Ishikawa (cell line): Measurements from ENCODE around the gene PRKCH.
A peak's percentile ranks its signal among the peaks of the same experiment; 100 is the strongest.

ENCODE experiments used
- CEBPB ChIP-seq: IDR thresholded peaks from 2 replicates; pipeline ENCODE4 v1.6.1; 2012
- CREB1 ChIP-seq: IDR thresholded peaks from 2 replicates; pipeline ENCODE4 v1.6.1; 2012; ENCODE audit warnings: low read depth
- EGR1 ChIP-seq: IDR thresholded peaks from 2 replicates; pipeline ENCODE4 v1.6.1; 2012
- EP300 ChIP-seq: IDR thresholded peaks from 2 replicates; pipeline ENCODE4 v1.6.1; 2012; ENCODE audit warnings: borderline replicate concordance
- FOXM1 ChIP-seq: IDR thresholded peaks from 2 replicates; pipeline ENCODE4 v1.6.1; 2012; ENCODE audit warnings: low read depth, borderline replicate concordance
- NFIC ChIP-seq: IDR thresholded peaks from 2 replicates; pipeline ENCODE4 v1.6.1; 2012
- RAD21 ChIP-seq: IDR thresholded peaks from 2 replicates; pipeline ENCODE4 v1.6.1; 2012; ENCODE audit warnings: low read depth
- TAF1 ChIP-seq: IDR thresholded peaks from 2 replicates; pipeline ENCODE4 v1.6.1; 2012; ENCODE audit warnings: low read depth, mild to moderate bottlenecking
- TCF12 ChIP-seq: IDR thresholded peaks from 2 replicates; pipeline ENCODE4 v1.6.1; 2012; ENCODE audit warnings: low read depth
- TEAD4 ChIP-seq: IDR thresholded peaks from 2 replicates; pipeline ENCODE4 v1.6.1; 2012
- YY1 ChIP-seq: IDR thresholded peaks from 2 replicates; pipeline ENCODE4 v1.6.1; 2012; ENCODE audit warnings: low read depth
- ZBTB7A ChIP-seq: IDR thresholded peaks from 2 replicates; pipeline ENCODE4 v1.6.1; 2012; ENCODE audit warnings: low read depth
- TF ChIP-seq, protein P1 (sequence below): IDR thresholded peaks from 2 replicates; pipeline ENCODE4 v1.6.1; 2012
- TF ChIP-seq, protein P2 (sequence below): IDR thresholded peaks from 2 replicates; pipeline ENCODE4 v1.6.1; 2012
- TF ChIP-seq, protein P3 (sequence below): IDR thresholded peaks from 2 replicates; pipeline ENCODE4 v1.6.1; 2012; ENCODE audit warnings: low read depth, mild to moderate bottlenecking

Gene PRKCH

DNA sequence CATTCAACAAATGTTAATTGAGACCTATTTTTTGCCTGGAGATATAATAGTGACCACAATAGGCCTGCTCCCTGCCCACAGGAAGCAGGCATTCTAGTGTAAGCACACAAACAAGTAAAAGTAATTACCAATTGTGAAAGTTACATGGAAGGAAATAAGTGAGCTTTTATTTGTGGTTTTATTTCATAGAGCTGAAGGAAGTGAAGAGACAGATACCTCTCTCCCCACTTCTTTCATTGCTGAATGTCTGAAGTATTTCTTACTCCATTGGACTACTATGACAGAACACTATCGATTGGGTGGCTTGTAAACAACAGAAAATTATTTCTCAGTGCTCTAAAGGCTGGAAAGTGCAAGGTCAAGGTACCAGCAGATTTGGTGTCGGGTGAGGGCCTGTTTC is 183.5 kb downstream of the PRKCH start:
- no peak for TF ChIP-seq FOXM1
- TF ChIP-seq, protein P1, sequence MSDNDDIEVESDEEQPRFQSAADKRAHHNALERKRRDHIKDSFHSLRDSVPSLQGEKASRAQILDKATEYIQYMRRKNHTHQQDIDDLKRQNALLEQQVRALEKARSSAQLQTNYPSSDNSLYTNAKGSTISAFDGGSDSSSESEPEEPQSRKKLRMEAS = no peak
- TF ChIP-seq, protein P2, sequence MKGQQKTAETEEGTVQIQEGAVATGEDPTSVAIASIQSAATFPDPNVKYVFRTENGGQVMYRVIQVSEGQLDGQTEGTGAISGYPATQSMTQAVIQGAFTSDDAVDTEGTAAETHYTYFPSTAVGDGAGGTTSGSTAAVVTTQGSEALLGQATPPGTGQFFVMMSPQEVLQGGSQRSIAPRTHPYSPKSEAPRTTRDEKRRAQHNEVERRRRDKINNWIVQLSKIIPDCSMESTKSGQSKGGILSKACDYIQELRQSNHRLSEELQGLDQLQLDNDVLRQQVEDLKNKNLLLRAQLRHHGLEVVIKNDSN = no peak
- TF ChIP-seq RAD21 = no peak
- TF ChIP-seq, protein P3, sequence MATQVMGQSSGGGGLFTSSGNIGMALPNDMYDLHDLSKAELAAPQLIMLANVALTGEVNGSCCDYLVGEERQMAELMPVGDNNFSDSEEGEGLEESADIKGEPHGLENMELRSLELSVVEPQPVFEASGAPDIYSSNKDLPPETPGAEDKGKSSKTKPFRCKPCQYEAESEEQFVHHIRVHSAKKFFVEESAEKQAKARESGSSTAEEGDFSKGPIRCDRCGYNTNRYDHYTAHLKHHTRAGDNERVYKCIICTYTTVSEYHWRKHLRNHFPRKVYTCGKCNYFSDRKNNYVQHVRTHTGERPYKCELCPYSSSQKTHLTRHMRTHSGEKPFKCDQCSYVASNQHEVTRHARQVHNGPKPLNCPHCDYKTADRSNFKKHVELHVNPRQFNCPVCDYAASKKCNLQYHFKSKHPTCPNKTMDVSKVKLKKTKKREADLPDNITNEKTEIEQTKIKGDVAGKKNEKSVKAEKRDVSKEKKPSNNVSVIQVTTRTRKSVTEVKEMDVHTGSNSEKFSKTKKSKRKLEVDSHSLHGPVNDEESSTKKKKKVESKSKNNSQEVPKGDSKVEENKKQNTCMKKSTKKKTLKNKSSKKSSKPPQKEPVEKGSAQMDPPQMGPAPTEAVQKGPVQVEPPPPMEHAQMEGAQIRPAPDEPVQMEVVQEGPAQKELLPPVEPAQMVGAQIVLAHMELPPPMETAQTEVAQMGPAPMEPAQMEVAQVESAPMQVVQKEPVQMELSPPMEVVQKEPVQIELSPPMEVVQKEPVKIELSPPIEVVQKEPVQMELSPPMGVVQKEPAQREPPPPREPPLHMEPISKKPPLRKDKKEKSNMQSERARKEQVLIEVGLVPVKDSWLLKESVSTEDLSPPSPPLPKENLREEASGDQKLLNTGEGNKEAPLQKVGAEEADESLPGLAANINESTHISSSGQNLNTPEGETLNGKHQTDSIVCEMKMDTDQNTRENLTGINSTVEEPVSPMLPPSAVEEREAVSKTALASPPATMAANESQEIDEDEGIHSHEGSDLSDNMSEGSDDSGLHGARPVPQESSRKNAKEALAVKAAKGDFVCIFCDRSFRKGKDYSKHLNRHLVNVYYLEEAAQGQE = no peak
- no peak for TF ChIP-seq TAF1
- no peak for TF ChIP-seq ZBTB7A
- no peak for TF ChIP-seq CREB1
- TF ChIP-seq EP300 = no peak
- no peak for TF ChIP-seq YY1
- no peak for TF ChIP-seq NFIC
- TF ChIP-seq EGR1 = no peak
- TF ChIP-seq TCF12 = no peak
- TF ChIP-seq TEAD4 = no peak
- no peak for TF ChIP-seq CEBPB

DNA sequence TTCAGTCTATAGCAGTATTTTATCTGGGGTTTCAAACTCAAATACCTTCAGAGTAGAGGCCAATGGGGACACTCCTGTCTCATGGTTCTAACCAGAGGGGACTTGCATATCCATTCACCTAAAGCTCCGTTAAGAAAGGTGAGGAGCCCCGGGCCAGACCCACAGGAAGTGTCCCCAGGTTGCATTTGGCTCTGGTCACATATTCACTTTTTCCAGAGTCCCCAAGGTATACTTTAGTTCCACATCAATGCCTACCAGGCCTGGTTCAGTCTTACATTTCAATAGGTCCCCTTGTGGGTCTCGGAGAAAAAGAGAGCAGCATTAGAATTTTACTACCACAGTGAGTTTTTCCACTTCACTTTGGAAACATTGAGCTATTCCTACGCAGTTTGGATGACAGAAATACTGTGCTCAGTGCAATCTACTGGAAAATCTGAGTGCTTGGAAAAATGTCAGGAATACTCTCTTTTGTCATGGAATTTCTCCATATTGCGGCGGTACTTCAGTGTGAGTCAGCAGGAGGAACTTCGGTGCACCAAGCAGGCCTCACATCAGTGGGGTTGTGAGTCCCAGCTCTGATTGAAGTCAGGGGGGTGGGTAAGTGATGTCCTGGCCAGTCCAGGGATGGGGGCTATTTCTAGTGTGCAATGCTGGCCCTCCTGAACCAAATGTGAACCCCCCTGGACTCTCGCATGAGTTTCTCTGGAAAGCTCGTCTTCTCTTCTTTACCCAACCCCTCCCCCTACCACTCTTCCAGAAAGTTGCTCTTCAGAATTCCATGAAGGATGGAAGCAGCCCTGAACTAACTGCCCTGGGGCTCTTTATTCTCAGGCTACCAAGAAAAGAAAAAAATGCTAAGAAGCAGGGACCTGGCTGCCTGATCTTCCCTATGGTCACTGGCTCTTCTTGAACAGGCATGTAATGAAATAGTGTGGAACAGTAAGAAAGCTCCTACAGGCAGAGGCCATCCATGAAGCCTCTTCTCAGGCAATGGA is 184.7 kb downstream of the PRKCH start:
- TF ChIP-seq CEBPB (no peak), EP300 (peak; percentile 63), TEAD4 (no peak; the same call in 1 of the 2 replicates), YY1 (no peak), EGR1 (no peak)
- TF ChIP-seq, protein P1 = no peak

DNA sequence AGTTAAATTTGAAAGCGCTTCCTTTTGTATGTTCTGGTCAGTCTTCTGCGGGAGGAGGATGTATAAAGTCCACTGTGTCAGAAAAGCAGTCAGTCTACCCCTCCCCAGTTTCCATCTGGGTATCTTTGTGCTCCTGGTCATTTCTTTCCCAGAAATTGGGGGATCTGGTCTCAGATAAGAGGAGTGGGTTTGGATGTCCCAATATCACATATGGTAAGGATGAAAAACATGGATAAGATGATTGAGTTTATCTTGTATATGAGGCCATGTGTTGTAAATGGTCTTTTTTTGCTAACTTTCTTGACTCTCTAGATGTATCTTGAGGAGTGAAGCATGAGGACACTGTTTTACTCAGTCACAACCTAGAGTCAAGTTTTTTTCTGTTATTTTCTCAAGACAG is 187.1 kb downstream of the PRKCH start:
- TF ChIP-seq FOXM1 (no peak), EGR1 (no peak), NFIC (no peak), TCF12 (no peak), RAD21 (no peak), EP300 (no peak)
- TF ChIP-seq, protein P2 = no peak

DNA sequence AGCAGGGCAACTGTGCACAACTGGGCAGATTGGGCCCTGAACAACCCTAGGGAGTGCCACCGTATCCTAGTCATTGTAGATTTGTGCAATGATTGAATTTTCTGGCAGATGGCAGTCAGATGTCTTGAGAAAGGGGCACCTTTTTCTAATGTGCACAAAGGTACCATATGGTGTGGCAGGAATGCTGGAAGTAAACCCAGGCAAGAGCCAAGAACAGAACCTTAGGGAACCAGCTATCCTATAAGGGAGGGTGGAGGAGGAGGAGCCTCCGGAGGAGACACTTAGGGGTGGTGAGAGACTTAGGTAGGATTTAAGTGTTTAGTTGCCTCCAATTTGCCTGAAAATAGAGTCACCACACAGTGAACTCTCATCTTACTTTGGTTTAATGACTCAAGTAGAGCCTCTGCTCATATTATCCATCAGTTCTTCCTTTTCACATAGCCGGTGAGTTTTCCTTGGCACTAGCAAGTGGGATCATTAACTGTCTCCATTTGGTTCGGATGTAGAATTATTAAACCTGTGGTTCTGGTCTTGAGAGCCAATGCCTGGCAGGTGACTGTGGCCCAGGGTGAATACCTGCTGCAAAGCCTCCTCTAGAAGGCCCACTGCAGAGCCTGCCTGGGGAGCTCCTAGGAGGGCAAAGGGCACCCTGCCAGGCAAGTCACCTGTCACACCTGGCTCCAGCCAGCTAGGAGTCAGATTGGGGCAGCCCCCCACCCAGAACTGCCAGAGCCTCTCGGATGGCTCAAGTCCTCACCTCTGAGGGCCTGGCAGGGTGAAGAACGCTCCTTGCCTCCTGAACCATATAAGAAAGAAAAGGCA is 189.6 kb downstream of the PRKCH start:
- TF ChIP-seq TAF1 (no peak), TCF12 (no peak), EGR1 (no peak), NFIC (no peak), TEAD4 (no peak), FOXM1 (no peak), CREB1 (no peak), CEBPB (no peak)
- TF ChIP-seq, protein P2 = no peak
- TF ChIP-seq, protein P1 = no peak

DNA sequence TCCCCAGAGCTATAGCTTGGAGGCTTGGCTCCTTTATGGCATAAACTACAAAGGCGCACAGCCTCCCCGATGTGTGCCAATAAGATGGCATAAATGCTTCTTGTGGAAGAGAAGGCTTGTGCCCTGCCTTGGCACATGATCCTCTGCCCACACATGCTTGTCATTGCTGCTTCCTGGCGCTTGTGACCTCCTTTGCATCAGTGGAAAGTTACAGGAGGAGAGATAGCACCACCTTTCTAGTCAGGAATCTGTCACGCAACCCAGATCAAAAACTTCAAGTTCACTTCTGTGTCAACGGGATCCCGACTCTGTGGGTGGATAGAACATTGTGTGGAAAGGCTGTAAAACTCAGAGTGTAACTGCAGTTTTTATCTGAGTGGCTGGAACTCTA is 190.2 kb downstream of the PRKCH start:
- no peak for TF ChIP-seq CREB1
- TF ChIP-seq ZBTB7A = no peak
- no peak for TF ChIP-seq EGR1
- no peak for TF ChIP-seq RAD21
- TF ChIP-seq, protein P2 = no peak
- TF ChIP-seq TEAD4 = no peak
- TF ChIP-seq, protein P1 = no peak
- no peak for TF ChIP-seq NFIC
- TF ChIP-seq TCF12 = no peak
- TF ChIP-seq, protein P3 = no peak
- TF ChIP-seq EP300 = no peak
- no peak for TF ChIP-seq TAF1
